Mesothelial cell of epicardium (in vitro differentiated cells): Measurements from ENCODE around the gene ACIN1. TPM values are rescaled to one million over a fixed set of nuclear protein-coding genes. Genes with fewer than 3 reads are reported as not detected.

Experiments used
- DNase-seq, 2 experiments: peaks; one replicate each; pipeline ENCODE4 v3.0.0; 2021; ENCODE audit warnings: low spot score in 2 of 2; ENCODE audit not compliant: unreplicated experiment in 2 of 2
- H3K27ac Mint-ChIP-seq: 2 replicates; pipeline ENCODE4 v1.8.0; 2021; ENCODE audit warnings: mixed read lengths
- H3K27me3 Mint-ChIP-seq: 2 replicates; pipeline ENCODE4 v1.8.0; 2021; ENCODE audit warnings: low read depth, mixed read lengths
- H3K36me3 Mint-ChIP-seq: 2 replicates; pipeline ENCODE4 v1.8.0; 2021; ENCODE audit warnings: mixed read lengths
- H3K4me1 Mint-ChIP-seq: 2 replicates; pipeline ENCODE4 v1.8.0; 2021; ENCODE audit warnings: mixed read lengths
- H3K4me3 Mint-ChIP-seq: 2 replicates; pipeline ENCODE4 v1.8.0; 2021; ENCODE audit warnings: mild to moderate bottlenecking, moderate library complexity, mixed read lengths
- H3K9me3 Mint-ChIP-seq: 2 replicates; pipeline ENCODE4 v1.8.0; 2021; ENCODE audit warnings: mixed read lengths
- CTCF ChIP-seq: fragments of 200-600 bp; sonication (generic); IDR thresholded peaks from one replicate; pipeline ENCODE4 v1.5.0; 2021; ENCODE audit warnings: antibody characterized with exemption; ENCODE audit not compliant: unreplicated experiment
- total RNA-seq: library from RNA; stranded (reverse); gene quantifications from 3 replicates; pipeline ENCODE4 v1.2.1, GENCODE V29; 2021

Gene ACIN1
- total RNA-seq, 1 donor from 2014 or later, result 401 TPM

- Mint-ChIP-seq H3K4me1 (peaks cover 8% of the 10 kb centered on the region), H3K27ac (peak overlapping the region; percentile 44), H3K9me3 (no peaks in the 10 kb centered on the region), H3K27me3 (no peaks in the 10 kb centered on the region), H3K4me3 (no peak overlapping the region), H3K36me3 (peaks cover 24% of the 10 kb centered on the region)
- no peak for TF ChIP-seq CTCF
- no peak for DNase-seq
These were observed 44.9 kb upstream of the ACIN1 start for GRCh38 chr14:23139874-23140273.

GRCh38 chr14:23137813-23138535, 43.0 kb upstream of the ACIN1 start:
- Mint-ChIP-seq H3K36me3 (peaks cover 24% of the 10 kb centered on the region), H3K27me3 (no peaks in the 10 kb centered on the region), H3K4me1 (peaks cover 8% of the 10 kb centered on the region), H3K9me3 (no peaks in the 10 kb centered on the region), H3K27ac (no peak overlapping the region), H3K4me3 (no peak overlapping the region)
- no peak for TF ChIP-seq CTCF
- DNase-seq, result no peak

GRCh38 chr14:23137192-23137812, 42.4 kb upstream of the ACIN1 start:
- DNase-seq, result no peak
- no peak for TF ChIP-seq CTCF
- peaks cover 24% of the 10 kb centered on the region for H3K36me3 Mint-ChIP-seq
- no peak overlapping the region for H3K27ac Mint-ChIP-seq
- peaks cover 7% of the 10 kb centered on the region for H3K4me1 Mint-ChIP-seq
- no peak overlapping the region for H3K4me3 Mint-ChIP-seq
- no peaks in the 10 kb centered on the region for H3K27me3 Mint-ChIP-seq
- H3K9me3 Mint-ChIP-seq, result no peaks in the 10 kb centered on the region

GRCh38 chr14:23136566-23137133, 41.7 kb upstream of the ACIN1 start:
- Mint-ChIP-seq H3K4me1 (peaks cover under 1% of the 10 kb centered on the region), H3K36me3 (peaks cover 26% of the 10 kb centered on the region), H3K9me3 (no peaks in the 10 kb centered on the region), H3K27ac (no peak overlapping the region), H3K27me3 (no peaks in the 10 kb centered on the region), H3K4me3 (no peak overlapping the region)
- no peak for TF ChIP-seq CTCF
- DNase-seq, result no peak

- H3K27me3 Mint-ChIP-seq, result no peaks in the 10 kb centered on the region
- DNase-seq, result no peak
- TF ChIP-seq CTCF, result no peak
- H3K4me1 Mint-ChIP-seq, result no peaks in the 10 kb centered on the region
- H3K4me3 Mint-ChIP-seq, result no peak overlapping the region
- no peak overlapping the region for H3K27ac Mint-ChIP-seq
- peaks cover 29% of the 10 kb centered on the region for H3K36me3 Mint-ChIP-seq
- no peaks in the 10 kb centered on the region for H3K9me3 Mint-ChIP-seq
These were observed 38.0 kb upstream of the ACIN1 start for GRCh38 chr14:23132970-23133369.
